GM18511 (cell line): Measurements from ENCODE around the gene PROSER2.
"Not testable (repeated sequence)": the region's sequence is repeated elsewhere in the genome, so short reads cannot be mapped to it uniquely, and the experiment has no call there.

ENCODE experiments used
- ATAC-seq: cut with Tn5 transposase; IDR thresholded peaks from one replicate; pipeline ENCODE4 v1.9.1; 2021; ENCODE audit warnings: mild to moderate bottlenecking, moderate library complexity; ENCODE audit not compliant: unreplicated experiment

The PROSER2 gene

DNA sequence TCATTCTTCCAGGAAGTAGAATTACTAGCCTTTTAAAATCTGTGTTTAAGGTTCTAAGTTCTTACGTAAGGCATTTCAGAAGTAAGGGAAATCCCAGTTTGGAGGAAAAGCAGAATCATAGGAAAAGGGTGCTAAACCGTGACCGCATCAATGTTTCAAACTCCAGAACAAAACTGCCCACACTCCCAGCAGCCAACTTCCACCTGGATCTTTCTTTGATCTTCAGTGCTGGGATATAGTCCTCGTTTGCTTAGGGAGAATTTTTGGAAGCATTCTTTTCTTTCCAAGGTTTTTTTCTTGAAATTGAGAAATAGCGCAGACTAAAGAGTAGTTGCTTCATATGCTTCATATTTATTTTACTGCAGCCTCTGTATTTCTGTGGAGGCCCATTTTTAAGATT lies 8.9 kb downstream of the PROSER2 start:
- no peak for ATAC-seq

DNA sequence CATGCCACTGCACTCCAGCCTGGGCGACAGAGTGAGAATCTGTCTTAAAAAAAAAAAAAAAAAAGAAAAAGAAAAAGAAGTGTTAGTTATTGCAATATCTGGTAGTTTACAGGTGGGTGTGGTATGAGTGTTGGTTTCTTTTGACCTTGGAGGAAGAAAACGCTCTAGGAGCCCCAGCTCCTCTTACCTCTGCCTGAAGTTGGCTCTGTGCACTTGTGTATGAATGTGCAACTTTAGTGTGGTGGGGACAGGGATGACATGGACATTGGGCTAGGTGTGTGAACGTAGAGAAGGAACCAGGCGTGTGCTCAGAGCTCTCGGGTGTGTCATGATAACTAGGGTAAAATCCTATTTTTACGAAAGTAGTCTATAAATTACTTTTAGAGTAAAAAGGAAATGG lies 11.9 kb downstream of the PROSER2 start:
- ATAC-seq = no peak

DNA sequence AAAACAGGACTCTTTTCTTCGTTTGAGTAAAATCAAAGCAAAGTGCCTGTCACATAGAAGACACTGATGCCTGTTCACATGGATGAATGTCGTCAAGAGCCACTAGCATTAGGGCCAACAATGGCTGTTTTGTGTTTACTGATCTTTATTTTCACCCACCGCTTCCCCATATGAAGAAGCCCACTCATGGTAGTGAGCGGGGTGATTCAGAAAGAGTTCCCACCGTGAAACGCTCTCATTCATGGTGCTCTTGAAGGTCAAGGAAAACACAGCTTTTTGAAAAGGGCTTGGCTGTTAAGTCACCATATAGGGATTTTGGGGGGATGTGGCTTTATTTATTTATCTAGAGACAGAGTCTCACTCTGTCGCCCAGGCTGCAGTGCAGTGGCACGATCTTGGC lies 12.5 kb downstream of the PROSER2 start:
- no peak for ATAC-seq

- no peak for ATAC-seq
Measured at GRCh38 chr10:11837372-11838161, 14.4 kb downstream of the PROSER2 start.

GRCh38 chr10:11838298-11838852 lies 15.2 kb downstream of the PROSER2 start:
- no peak for ATAC-seq

GRCh38 chr10:11841375-11841774 lies 18.2 kb downstream of the PROSER2 start:
- ATAC-seq = no peak

DNA sequence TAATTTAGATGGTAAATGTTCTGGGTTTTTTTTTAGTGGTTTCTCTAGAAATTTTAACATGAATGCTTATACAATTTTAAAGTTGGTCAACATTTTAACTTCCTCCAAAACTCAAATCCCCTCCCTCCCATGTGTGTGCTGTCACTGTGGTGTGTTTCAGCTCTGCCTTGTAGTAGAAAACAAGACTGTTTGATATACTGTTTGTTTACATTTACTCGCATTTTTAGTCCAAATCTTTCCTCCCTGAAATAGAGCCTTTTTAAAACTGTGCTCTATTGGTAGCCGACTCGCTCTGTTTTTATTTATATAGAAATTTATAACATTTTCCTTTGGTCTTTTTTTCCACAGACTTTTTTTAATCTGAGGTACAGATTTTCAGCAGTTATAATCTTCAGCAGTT lies 19.3 kb downstream of the PROSER2 start:
- ATAC-seq = no peak

GRCh38 chr10:11845113-11845512 lies 22.0 kb downstream of the PROSER2 start:
- no peak for ATAC-seq

GRCh38 chr10:11846542-11846941 lies 23.4 kb downstream of the PROSER2 start:
- ATAC-seq = no peak

- ATAC-seq = no peak
Measured at GRCh38 chr10:11849277-11849676, 26.1 kb downstream of the PROSER2 start.

- ATAC-seq = no peak
Measured at GRCh38 chr10:11849911-11850310, 26.8 kb downstream of the PROSER2 start.

- no peak for ATAC-seq
Measured at GRCh38 chr10:11851910-11852309, 28.8 kb downstream of the PROSER2 start.

DNA sequence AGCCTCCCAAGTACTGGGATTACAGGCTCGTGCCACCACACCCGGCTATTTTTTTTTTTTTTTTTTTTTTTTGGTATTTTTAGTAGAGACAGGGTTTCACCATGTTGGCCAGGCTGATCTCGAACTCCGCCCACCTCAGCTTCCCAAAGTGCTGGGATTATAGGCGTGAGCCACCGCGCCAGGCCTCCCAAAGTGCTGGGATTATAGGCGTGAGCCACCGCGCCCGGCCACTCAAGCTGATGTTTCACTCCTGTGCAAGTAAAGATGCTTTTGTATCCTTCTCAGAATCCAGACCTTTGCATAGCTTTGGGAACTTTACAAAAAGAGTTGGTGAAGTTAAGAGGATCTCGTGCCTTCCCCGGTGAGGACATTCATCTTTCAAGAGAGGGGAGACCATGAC lies 29.5 kb downstream of the PROSER2 start:
- ATAC-seq = not testable (repeated sequence)

DNA sequence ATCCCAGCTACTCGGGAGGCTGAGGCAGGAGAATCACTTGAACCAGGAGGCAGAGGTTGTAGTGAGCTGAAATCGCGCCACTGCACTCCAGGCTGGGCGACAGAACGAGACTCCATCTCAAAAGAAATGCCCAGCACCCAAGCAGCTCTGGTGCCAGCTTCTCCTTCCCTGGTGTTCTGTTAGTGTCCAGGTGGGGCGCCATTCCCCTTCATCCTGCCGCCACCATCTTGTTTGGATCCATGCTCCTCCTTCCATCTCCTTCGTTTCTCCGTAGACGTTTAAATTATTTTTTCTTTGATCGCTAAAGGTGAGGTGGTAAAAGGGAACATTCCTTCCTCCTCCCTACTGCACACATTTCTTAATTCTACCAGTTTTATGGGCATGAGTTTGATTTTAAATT lies 30.3 kb downstream of the PROSER2 start:
- ATAC-seq = no peak

DNA sequence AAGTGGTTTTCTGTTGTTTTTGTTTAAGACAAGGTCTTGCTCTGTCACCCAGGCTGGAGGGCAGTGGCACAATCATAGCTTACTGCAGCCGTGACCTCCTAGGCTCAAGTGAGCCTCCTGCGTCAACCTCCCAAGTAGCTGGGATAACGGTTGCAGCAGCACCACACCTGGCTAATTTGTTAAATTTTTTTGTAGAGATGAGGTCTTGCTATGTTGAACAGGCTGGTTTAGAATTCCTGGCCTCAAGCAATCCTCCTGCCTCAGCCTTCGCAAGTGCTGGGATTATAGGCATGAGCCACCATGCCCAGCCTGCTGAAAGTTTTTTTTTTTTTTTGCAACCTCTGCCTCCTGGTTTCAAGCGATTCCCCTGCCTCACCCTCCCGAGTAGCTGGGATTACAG lies 31.1 kb downstream of the PROSER2 start:
- no peak for ATAC-seq

DNA sequence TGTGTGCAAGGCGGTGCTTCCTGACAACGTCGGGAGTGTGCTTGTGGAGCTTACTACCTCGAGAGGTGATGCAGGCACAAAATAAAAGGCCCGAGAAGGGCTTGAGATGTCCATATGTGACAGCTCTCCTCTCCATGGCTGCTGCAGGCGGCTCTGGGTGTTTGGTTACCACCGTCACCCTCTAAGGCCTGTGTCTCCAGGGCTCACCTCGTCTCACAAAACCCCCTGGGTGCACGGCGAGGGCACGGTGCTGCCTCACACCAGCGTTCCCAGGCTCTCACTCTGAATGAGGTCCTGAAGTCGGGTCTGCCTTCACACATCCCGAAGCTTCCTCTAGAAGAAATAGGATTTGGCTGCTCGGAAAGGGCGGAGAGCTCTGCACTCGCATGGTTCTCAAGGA lies 32.9 kb downstream of the PROSER2 start:
- no peak for ATAC-seq

GRCh38 chr10:11856678-11857077 lies 33.5 kb downstream of the PROSER2 start:
- ATAC-seq = no peak

- ATAC-seq = no peak
Measured at GRCh38 chr10:11858093-11858492, 34.9 kb downstream of the PROSER2 start.

DNA sequence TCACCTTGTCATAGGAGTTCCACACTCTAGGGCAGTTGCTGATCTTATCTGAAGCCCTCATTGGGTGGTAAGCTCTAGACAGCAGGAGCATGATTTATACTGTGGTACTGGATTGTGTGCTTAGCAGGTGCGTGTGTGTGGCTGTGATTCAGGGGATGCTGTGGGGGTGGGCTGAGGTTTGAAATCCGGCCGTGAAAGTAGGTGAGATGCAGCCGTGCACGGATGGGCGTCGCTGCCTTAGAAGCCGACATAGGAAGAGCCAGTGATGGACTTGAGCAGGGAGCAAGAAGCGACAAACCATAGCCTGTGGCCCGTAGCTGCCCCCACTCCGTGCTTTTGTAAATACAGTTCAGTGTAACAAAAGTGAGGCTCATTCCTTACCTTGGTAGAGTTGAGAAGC lies 38.2 kb downstream of the PROSER2 start:
- no peak for ATAC-seq

DNA sequence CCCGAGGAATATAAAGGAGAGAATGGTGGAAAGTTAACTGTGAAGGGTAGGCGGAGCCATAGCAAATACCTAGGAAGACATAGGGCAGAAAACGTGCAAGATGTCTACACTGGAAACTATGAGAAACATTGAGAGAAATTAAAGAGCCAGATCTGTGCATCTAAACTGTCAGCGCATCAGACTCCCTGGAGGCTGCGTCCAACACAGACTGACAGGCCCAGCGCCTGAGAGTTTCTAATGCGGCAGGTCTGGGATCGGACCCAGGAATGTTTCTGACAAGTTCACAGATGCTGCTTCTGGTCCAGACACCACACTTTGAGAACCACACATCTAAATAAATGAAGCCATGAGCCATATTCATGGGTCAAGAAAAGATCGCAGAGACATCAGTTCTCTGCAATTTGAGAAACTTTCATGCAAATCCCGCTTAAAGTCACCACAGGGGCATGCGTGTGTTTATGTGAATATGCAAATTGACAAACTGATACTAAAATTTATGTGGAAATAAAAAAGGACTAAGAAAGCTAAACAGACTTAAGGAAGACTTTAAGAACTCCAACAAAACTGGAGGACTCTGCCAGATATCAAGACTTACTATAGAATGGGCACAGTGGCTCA lies 38.8 kb downstream of the PROSER2 start:
- no peak for ATAC-seq

GRCh38 chr10:11863353-11864109 lies 40.4 kb downstream of the PROSER2 start:
- peak; percentile 99 for ATAC-seq

DNA sequence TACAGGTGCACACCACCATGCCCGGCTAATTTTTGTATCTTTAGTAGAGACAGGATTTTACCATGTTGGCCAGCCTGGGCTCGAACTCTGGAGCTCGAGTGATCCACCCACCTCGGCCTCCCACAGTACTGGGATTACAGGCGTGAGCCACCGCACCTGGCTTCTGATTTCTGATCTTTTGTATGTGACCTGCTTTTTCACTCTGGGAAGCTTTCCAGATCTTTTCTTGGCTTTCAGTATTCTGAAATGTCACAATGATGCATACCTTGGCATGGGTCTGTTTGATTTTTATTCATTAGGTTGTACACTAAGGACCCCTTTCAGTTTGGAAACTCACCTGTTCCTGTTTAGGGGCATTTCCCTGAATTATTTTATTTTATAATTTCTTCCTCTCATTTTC lies 41.6 kb downstream of the PROSER2 start:
- ATAC-seq = no peak
